Left lung (tissue), 10 donors: ENCODE results near the gene PPARA. TPM values are rescaled to one million over a fixed set of nuclear protein-coding genes. Genes with fewer than 3 reads are reported as not detected.

Source experiments
- ATAC-seq: fragments of 200-7000 bp; cut with Tn5 transposase; one replicate; pipeline ENCODE4 v1.9.1; 2020; ENCODE audit warnings: moderate library complexity
- DNase-seq, 4 donors: peaks; one replicate each; pipeline ENCODE4 v3.0.0-alpha.2; 2013 to 2020
- H3K27ac ChIP-seq, 2 donors: fragments of 200-600 bp; sonication (generic) in 1 of 2; one replicate each; pipeline versions ENCODE4 v1.5.0 to v1.8.0; 2020 to 2021
- H3K27me3 ChIP-seq, 2 donors: fragments of 200-600 bp; sonication (generic) in 1 of 2; one replicate each; pipeline versions ENCODE4 v1.5.0 to v1.8.0; 2020 to 2021
- H3K36me3 ChIP-seq, 2 donors: fragments of 200-600 bp; sonication (generic) in 1 of 2; one replicate each; pipeline versions ENCODE4 v1.5.0 to v1.8.0; 2020 to 2021
- H3K4me1 ChIP-seq, 2 donors: fragments of 200-600 bp; one replicate each; pipeline ENCODE4 v1.8.0; 2021
- H3K4me3 ChIP-seq, 2 donors: fragments of 200-600 bp; sonication (generic) in 1 of 2; one replicate each; pipeline versions ENCODE4 v1.5.0 to v1.8.0; 2020 to 2021; ENCODE audit warnings: mild to moderate bottlenecking in 1 of 2
- H3K9me3 ChIP-seq, 2 donors: fragments of 200-600 bp; sonication (generic) in 1 of 2; one replicate each; pipeline versions ENCODE4 v1.5.0 to v1.8.0; 2020 to 2021
- CTCF ChIP-seq, 2 donors: fragments of 200-600 bp; sonication (generic) in 1 of 2; IDR thresholded peaks; one replicate each; pipeline versions ENCODE4 v1.5.0 to v1.8.0; 2021; ENCODE audit warnings: antibody characterized with exemption in 2 of 2
- intact Hi-C, 2 donors: fragments of 100-400 bp; cut with DNase I; formaldehyde crosslinking; loops; one replicate each; pipeline versions ENCODE4 v1.11.2 to v1.14.2; 2022
- polyA plus RNA-seq, 6 donors: library from polyadenylated mRNA; unstranded; fragments of 120-200 nt; gene quantifications; one replicate each; pipeline ENCODE4 v1.2.1, GENCODE V29; 2013; ENCODE audit not compliant: insufficient read length in 6 of 6
- total RNA-seq, 2 donors: library from RNA; stranded (reverse); fragmentation: NEBNext Ultra II Directional; extraction: Animal tissue kit (Norgen Biotek cat#: 25700); gene quantifications; one replicate each; pipeline ENCODE4 v1.2.1, GENCODE V29; 2021
- donor health status: DM: no; HTN: yes; CAD: no.
- donor health status: DM: no; HTN: no; CAD: no.

PPARA gene
- total and polyA plus RNA-seq, 8 donors, result 13.8 to 22.3 (median 15.8) TPM

GRCh38 chr22:46103664-46104063 lies 46.7 kb upstream of the PPARA start:
- intact Hi-C loops, result no loop called here
- ATAC-seq, result no peak
- peaks cover 44 to 73% of the 10 kb centered on the region in 2 donors for H3K4me1 ChIP-seq
- TF ChIP-seq CTCF (IDR thresholded peaks at IDR 0.05), result no peak
- no peaks in the 10 kb centered on the region for H3K9me3 ChIP-seq
- no peak for DNase-seq
- no peaks in the 10 kb centered on the region for H3K27me3 ChIP-seq
- H3K4me3 ChIP-seq, result no peak overlapping the region
- H3K36me3 ChIP-seq, result peaks cover 0 to 100% of the 10 kb centered on the region in 2 donors
- peak overlapping the region; percentile 72 to 75 for H3K27ac ChIP-seq

GRCh38 chr22:46104170-46104880 lies 46.0 kb upstream of the PPARA start:
- Histone ChIP-seq H3K27me3 (no peaks in the 10 kb centered on the region), H3K4me1 (peaks cover 49 to 76% of the 10 kb centered on the region in 2 donors), H3K36me3 (peaks cover 0 to 100% of the 10 kb centered on the region in 2 donors), H3K4me3 (no peak overlapping the region), H3K27ac (peak overlapping the region; percentile 72 to 75), H3K9me3 (no peaks in the 10 kb centered on the region)
- ATAC-seq (no peak), DNase-seq (no peak)
- intact Hi-C loops, result no loop called here
- no peak for TF ChIP-seq CTCF (IDR thresholded peaks at IDR 0.05)

GRCh38 chr22:46104881-46105493 lies 45.3 kb upstream of the PPARA start:
- peaks cover 0 to 100% of the 10 kb centered on the region in 2 donors for H3K36me3 ChIP-seq
- intact Hi-C loops, result no loop called here
- no peak for DNase-seq
- peak overlapping the region; percentile 72 to 75 for H3K27ac ChIP-seq
- no peaks in the 10 kb centered on the region for H3K9me3 ChIP-seq
- TF ChIP-seq CTCF (IDR thresholded peaks at IDR 0.05), result no peak
- ATAC-seq, result no peak
- no peaks in the 10 kb centered on the region for H3K27me3 ChIP-seq
- H3K4me1 ChIP-seq, result peaks cover 49 to 83% of the 10 kb centered on the region in 2 donors
- H3K4me3 ChIP-seq, result no peak overlapping the region

GRCh38 chr22:46105494-46106278 lies 44.6 kb upstream of the PPARA start:
- peak; percentile 23 for ATAC-seq
- peaks cover 0 to 100% of the 10 kb centered on the region in 2 donors for H3K36me3 ChIP-seq
- peaks cover 49 to 90% of the 10 kb centered on the region in 2 donors for H3K4me1 ChIP-seq
- no peaks in the 10 kb centered on the region for H3K9me3 ChIP-seq
- TF ChIP-seq CTCF (IDR thresholded peaks at IDR 0.05), result no peak
- no peak overlapping the region for H3K4me3 ChIP-seq
- peak overlapping the region; percentile 72 to 75 for H3K27ac ChIP-seq
- intact Hi-C loops, result no loop called here
- DNase-seq, result peak in 1 of 4 donors; percentile 63
- no peaks in the 10 kb centered on the region for H3K27me3 ChIP-seq
